GM06990 (cell line): ENCODE measurements around the gene NTRK2.

Experiments
- DNase-seq: peaks from one replicate; pipeline ENCODE4 v3.0.0-alpha.2; 2011; ENCODE audit not compliant: insufficient read length; ENCODE audit errors: extremely low read depth
- H3K27me3 ChIP-seq: replicated peaks from 2 replicates; pipeline ENCODE4 v1.6.0; 2011; ENCODE audit warnings: low read length; ENCODE audit not compliant: control insufficient read depth, insufficient read depth
- H3K36me3 ChIP-seq: 2 replicates; pipeline ENCODE4 v1.5.1; 2011; ENCODE audit warnings: low read length; ENCODE audit not compliant: control insufficient read depth, insufficient read depth
- H3K4me3 ChIP-seq: replicated peaks from 2 replicates; pipeline ENCODE4 v1.5.1; 2011; ENCODE audit warnings: low read depth, mild to moderate bottlenecking, control low read depth, low read length
- TF ChIP-seq, protein P1 (sequence below): IDR thresholded peaks from 2 replicates; pipeline ENCODE4 v1.5.1; 2011; ENCODE audit warnings: low read length, control low read depth, mild to moderate bottlenecking, inconsistent platforms; ENCODE audit not compliant: insufficient read depth, poor library complexity, severe bottlenecking

Gene NTRK2

DNA sequence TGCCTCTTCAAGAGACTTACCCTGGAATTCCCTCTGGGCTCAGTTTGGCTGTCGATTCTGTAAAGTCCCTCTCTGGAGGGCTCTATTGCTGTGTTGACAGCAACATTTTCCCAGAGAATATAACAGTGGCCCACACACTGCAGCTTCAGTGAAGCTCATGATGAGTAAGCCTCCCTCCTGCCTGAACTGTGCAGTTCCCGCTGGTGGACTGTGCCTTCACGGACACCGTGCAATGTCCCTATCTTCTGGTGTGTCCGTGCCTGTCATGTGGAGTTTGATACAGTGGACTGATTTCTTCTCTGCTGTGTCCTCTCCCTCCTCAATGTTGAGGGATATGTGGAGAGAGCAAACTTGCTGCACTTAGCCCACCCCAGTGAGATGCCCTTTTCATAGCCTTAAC, 109.0 kb downstream of the NTRK2 start:
- no peaks in the 10 kb centered on the region for H3K36me3 ChIP-seq
- TF ChIP-seq, protein P1, sequence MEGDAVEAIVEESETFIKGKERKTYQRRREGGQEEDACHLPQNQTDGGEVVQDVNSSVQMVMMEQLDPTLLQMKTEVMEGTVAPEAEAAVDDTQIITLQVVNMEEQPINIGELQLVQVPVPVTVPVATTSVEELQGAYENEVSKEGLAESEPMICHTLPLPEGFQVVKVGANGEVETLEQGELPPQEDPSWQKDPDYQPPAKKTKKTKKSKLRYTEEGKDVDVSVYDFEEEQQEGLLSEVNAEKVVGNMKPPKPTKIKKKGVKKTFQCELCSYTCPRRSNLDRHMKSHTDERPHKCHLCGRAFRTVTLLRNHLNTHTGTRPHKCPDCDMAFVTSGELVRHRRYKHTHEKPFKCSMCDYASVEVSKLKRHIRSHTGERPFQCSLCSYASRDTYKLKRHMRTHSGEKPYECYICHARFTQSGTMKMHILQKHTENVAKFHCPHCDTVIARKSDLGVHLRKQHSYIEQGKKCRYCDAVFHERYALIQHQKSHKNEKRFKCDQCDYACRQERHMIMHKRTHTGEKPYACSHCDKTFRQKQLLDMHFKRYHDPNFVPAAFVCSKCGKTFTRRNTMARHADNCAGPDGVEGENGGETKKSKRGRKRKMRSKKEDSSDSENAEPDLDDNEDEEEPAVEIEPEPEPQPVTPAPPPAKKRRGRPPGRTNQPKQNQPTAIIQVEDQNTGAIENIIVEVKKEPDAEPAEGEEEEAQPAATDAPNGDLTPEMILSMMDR, result no peak
- H3K4me3 ChIP-seq, result no peak overlapping the region
- no peak for DNase-seq
- H3K27me3 ChIP-seq, result no peaks in the 10 kb centered on the region

- TF ChIP-seq, protein P1, result no peak
- Histone ChIP-seq H3K36me3 (no peaks in the 10 kb centered on the region), H3K4me3 (no peak overlapping the region), H3K27me3 (no peaks in the 10 kb centered on the region)
- DNase-seq, result no peak
Observed at GRCh38 chr9:84779883-84780282, 110.4 kb downstream of the NTRK2 start.

GRCh38 chr9:84780385-84780784, 110.9 kb downstream of the NTRK2 start:
- no peaks in the 10 kb centered on the region for H3K27me3 ChIP-seq
- no peaks in the 10 kb centered on the region for H3K36me3 ChIP-seq
- TF ChIP-seq, protein P1, result no peak
- no peak overlapping the region for H3K4me3 ChIP-seq
- DNase-seq, result no peak

DNA sequence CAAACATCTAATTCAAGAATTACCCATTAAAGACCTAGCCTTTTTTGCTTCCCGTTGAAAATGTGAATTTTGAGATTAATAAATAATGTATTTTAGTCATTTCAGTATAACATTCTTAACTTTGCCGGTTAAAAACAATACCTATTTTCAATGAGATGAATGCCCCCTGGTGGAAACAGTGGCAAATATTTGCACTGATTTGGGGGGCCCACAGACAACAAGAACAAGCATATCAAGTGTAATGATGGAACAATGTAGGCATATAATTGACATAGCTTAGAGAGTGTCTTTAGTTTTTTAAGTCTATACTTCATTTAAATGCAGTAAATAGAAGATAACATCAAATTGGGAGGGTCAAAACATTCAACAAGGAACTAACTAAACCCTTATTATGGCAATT, 111.9 kb downstream of the NTRK2 start:
- Histone ChIP-seq H3K4me3 (no peak overlapping the region), H3K27me3 (no peaks in the 10 kb centered on the region), H3K36me3 (no peaks in the 10 kb centered on the region)
- DNase-seq, result no peak
- TF ChIP-seq, protein P1, result peak; percentile 61

GRCh38 chr9:84781931-84782866, 112.7 kb downstream of the NTRK2 start:
- TF ChIP-seq, protein P1, result no peak
- no peaks in the 10 kb centered on the region for H3K36me3 ChIP-seq
- no peak overlapping the region for H3K4me3 ChIP-seq
- no peaks in the 10 kb centered on the region for H3K27me3 ChIP-seq
- DNase-seq, result no peak
